ENCODE results near the gene KRT38. TPM values are rescaled to one million over a fixed set of nuclear protein-coding genes. Genes with fewer than 3 reads are reported as not detected.

The KRT38 gene
- total RNA-seq, 3 donors from 2014 or later (not counting 1 experiment from before 2014, with no cell fraction given), result not detected

DNA sequence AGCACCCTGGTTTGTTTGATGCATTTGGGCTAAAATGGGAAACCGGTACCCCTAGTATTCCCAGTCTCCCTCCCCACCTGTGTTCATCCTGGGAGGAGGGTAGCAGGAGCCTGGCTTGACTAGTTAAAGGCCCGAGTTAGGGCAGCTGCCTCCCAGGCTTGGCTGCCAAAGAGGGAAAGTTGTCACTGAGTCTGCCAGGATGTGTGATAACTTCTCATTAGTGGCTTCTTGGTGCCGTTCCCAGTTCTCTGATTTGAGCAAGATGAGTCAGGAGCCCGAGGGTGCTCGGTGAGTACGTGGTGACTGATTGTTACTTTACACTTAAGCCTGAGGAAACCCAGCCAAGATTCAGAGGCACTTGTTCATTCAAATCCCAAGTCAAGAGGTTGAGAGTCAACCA, 23.9 kb upstream of the KRT38 start:
- Mint-ChIP-seq H3K27ac (no peak overlapping the region), H3K9me3 (no peaks in the 10 kb centered on the region), H3K36me3 (no peaks in the 10 kb centered on the region), H3K4me1 (no peaks in the 10 kb centered on the region), H3K27me3 (ENCODE audit: low read depth in 2 of 2) (peaks cover 18 to 19% of the 10 kb centered on the region in 2 donors), H3K4me3 (no peak overlapping the region)
- TF ChIP-seq CTCF (IDR thresholded peaks at IDR 0.05), result no peak
- intact Hi-C loops (cut with micrococcal nuclease), result no loop called here
- 78% methylated on average over 6 of the region's 6 CpGs for WGBS (ENCODE audit: insufficient coverage)
- Histone ChIP-seq H3K4me3 (ENCODE audit: low read length) (no peak overlapping the region), H3K36me3 (ENCODE audit: control insufficient read depth, insufficient read depth, low read length) (no peaks in the 10 kb centered on the region), H3K4me1 (ENCODE audit: control insufficient read depth, insufficient read depth, low read length) (no peaks in the 10 kb centered on the region), H3K27me3 (ENCODE audit: control insufficient read depth, insufficient read depth, low read length) (no peaks in the 10 kb centered on the region), H3K9me3 (ENCODE audit: control insufficient read depth, insufficient read depth, low read length) (no peaks in the 10 kb centered on the region), H3K27ac (ENCODE audit: low read length) (no peak overlapping the region)
- no peak for DNase-seq
- ATAC-seq, result no peak

GRCh38 chr17:41464173-41464572, 23.4 kb upstream of the KRT38 start:
- Mint-ChIP-seq H3K27me3 (ENCODE audit: low read depth in 2 of 2) (peaks cover 14 to 18% of the 10 kb centered on the region in 2 donors), H3K4me1 (no peaks in the 10 kb centered on the region), H3K36me3 (no peaks in the 10 kb centered on the region), H3K27ac (no peak overlapping the region), H3K9me3 (no peaks in the 10 kb centered on the region), H3K4me3 (no peak overlapping the region)
- no peak for ATAC-seq
- DNase-seq, result no peak
- Histone ChIP-seq H3K36me3 (ENCODE audit: control insufficient read depth, insufficient read depth, low read length) (no peaks in the 10 kb centered on the region), H3K4me1 (ENCODE audit: control insufficient read depth, insufficient read depth, low read length) (no peaks in the 10 kb centered on the region), H3K4me3 (ENCODE audit: low read length) (no peak overlapping the region), H3K27me3 (ENCODE audit: control insufficient read depth, insufficient read depth, low read length) (no peaks in the 10 kb centered on the region), H3K27ac (ENCODE audit: low read length) (no peak overlapping the region), H3K9me3 (ENCODE audit: control insufficient read depth, insufficient read depth, low read length) (no peaks in the 10 kb centered on the region)
- intact Hi-C loops (cut with micrococcal nuclease), result no loop called here
- WGBS (ENCODE audit: insufficient coverage), result 91% methylated on average over 11 of the region's 11 CpGs
- no peak for TF ChIP-seq CTCF (IDR thresholded peaks at IDR 0.05)

DNA sequence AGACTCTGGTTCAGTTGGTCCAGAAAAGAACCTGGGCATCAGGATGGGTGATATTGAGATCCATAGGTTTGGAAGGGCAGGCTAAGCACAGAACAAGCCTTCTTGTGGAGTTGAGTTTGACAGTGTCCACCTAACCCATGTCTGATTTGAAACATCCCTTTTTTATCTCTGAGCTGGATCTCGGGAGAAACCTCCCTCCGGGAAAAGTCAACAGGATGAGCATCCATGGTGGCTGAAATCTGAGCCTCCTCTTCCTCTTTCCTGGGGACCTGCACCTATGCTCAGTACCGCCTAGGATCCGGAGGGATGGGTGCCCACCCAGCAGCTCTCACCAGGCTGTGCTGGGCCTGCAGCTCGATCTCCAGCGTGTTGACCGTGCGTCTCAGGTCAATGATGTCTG, 23.0 kb upstream of the KRT38 start:
- no peak overlapping the region for H3K27ac ChIP-seq (ENCODE audit: low read length)
- no peak for DNase-seq
- Mint-ChIP-seq H3K27me3 (ENCODE audit: low read depth in 2 of 2) (peaks cover 10 to 17% of the 10 kb centered on the region in 2 donors), H3K36me3 (no peaks in the 10 kb centered on the region), H3K4me1 (no peaks in the 10 kb centered on the region), H3K9me3 (no peaks in the 10 kb centered on the region), H3K27ac (no peak overlapping the region), H3K4me3 (no peak overlapping the region)
- WGBS (ENCODE audit: insufficient coverage), result 92% methylated on average over 8 of the region's 8 CpGs
- no peak for ATAC-seq
- H3K4me3 ChIP-seq (ENCODE audit: low read length), result no peak overlapping the region
- no peaks in the 10 kb centered on the region for H3K36me3 ChIP-seq (ENCODE audit: control insufficient read depth, insufficient read depth, low read length)
- H3K27me3 ChIP-seq (ENCODE audit: control insufficient read depth, insufficient read depth, low read length), result no peaks in the 10 kb centered on the region
- H3K4me1 ChIP-seq (ENCODE audit: control insufficient read depth, insufficient read depth, low read length), result no peaks in the 10 kb centered on the region
- H3K9me3 ChIP-seq (ENCODE audit: control insufficient read depth, insufficient read depth, low read length), result no peaks in the 10 kb centered on the region
- no peak for TF ChIP-seq CTCF (IDR thresholded peaks at IDR 0.05)
- intact Hi-C loops (cut with micrococcal nuclease), result no loop called here

DNA sequence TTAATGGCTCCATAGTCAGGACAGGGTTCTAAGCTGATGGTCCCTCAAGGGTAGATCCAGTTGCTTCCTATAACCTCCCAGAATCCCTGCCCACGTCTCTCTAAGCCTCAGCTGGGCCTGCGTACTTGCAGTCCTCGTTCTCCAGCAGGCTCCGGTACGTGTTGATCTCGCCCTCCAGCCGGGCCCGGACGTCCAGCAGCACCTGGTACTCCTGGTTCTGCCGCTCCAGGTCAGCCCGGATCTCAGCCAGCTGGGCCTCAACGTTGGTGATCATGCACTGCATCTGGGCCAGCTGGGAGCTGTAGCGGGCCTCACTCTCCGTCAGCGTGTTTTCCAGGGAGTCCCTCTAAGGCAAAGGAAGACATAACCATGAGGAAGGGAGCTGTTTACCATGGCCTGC, 21.9 kb upstream of the KRT38 start:
- no peak for TF ChIP-seq CTCF (IDR thresholded peaks at IDR 0.05)
- H3K4me1 Mint-ChIP-seq, result no peaks in the 10 kb centered on the region

More for the DNA sequence above, 21.9 kb upstream of the KRT38 start:
- H3K4me3 Mint-ChIP-seq, result no peak overlapping the region
- H3K36me3 Mint-ChIP-seq, result no peaks in the 10 kb centered on the region
- 77% methylated on average over 15 of the region's 15 CpGs for WGBS (ENCODE audit: insufficient coverage)
- intact Hi-C loops (cut with micrococcal nuclease), result no loop called here
- Histone ChIP-seq H3K27me3 (ENCODE audit: control insufficient read depth, insufficient read depth, low read length) (no peaks in the 10 kb centered on the region), H3K4me1 (ENCODE audit: control insufficient read depth, insufficient read depth, low read length) (no peaks in the 10 kb centered on the region), H3K27ac (ENCODE audit: low read length) (no peak overlapping the region), H3K36me3 (ENCODE audit: control insufficient read depth, insufficient read depth, low read length) (no peaks in the 10 kb centered on the region), H3K9me3 (ENCODE audit: control insufficient read depth, insufficient read depth, low read length) (no peaks in the 10 kb centered on the region), H3K4me3 (ENCODE audit: low read length) (no peak overlapping the region)
- no peaks in the 10 kb centered on the region for H3K9me3 Mint-ChIP-seq
- H3K27me3 Mint-ChIP-seq (ENCODE audit: low read depth in 2 of 2), result peaks cover 0 to 14% of the 10 kb centered on the region in 2 donors
- DNase-seq, result no peak
- no peak for ATAC-seq
- no peak overlapping the region for H3K27ac Mint-ChIP-seq

Data from natural killer cell (primary cell).